ENCODE results near the gene FANCM. TPM values are rescaled to one million over a fixed set of nuclear protein-coding genes. Genes with fewer than 3 reads are reported as not detected.
"Not testable (repeated sequence)": the region's sequence is repeated elsewhere in the genome, so short reads cannot be mapped to it uniquely, and the experiment has no call there.

Gene FANCM
- total and polyA plus RNA-seq, 8 donors, result 0.92 to 15.2 (median 3.0) TPM

- H3K27ac ChIP-seq, result no peak overlapping the region
- intact Hi-C loops (cut with DNase I; ENCODE audit: low total_unique reads), result no loop called here
- 93 to 100% (median 97%) methylated on average over 6 of the region's 6 CpGs for WGBS, 5 donors
- H3K9me3 ChIP-seq, result no peaks in the 10 kb centered on the region
- peaks cover 0 to 4% (median 0%) of the 10 kb centered on the region in 4 donors for H3K36me3 ChIP-seq
- no peak for DNase-seq
- H3K4me1 ChIP-seq, result peaks cover 19 to 32% (median 22%) of the 10 kb centered on the region in 4 donors
- H3K4me3 ChIP-seq, result no peak overlapping the region
- no peak for TF ChIP-seq CTCF (IDR thresholded peaks at IDR 0.05)
- no peak for TF ChIP-seq POLR2A (IDR thresholded peaks at IDR 0.05)
- no peak for TF ChIP-seq EP300 (IDR thresholded peaks at IDR 0.05)
- no peak for TF ChIP-seq POLR2AphosphoS5 (IDR thresholded peaks at IDR 0.05)
- H3K27me3 ChIP-seq, result no peaks in the 10 kb centered on the region
These were observed 5.0 kb downstream of the FANCM start for GRCh38 chr14:45140661-45141187.

GRCh38 chr14:45142083-45142482 lies 6.4 kb downstream of the FANCM start:
- H3K27ac ChIP-seq; H3K27me3 ChIP-seq; H3K36me3 ChIP-seq; H3K4me3 ChIP-seq; H3K9me3 ChIP-seq; intact Hi-C loops (cut with DNase I; ENCODE audit: low total_unique reads); DNase-seq: not testable (repeated sequence)
- H3K4me1 ChIP-seq, result peaks cover 8 to 21% (median 10%) of the 10 kb centered on the region in 4 donors
- WGBS, 5 donors, result 83 to 97% (median 89%) methylated on average over 8 of the region's 8 CpGs

- intact Hi-C loops (cut with DNase I; ENCODE audit: low total_unique reads), result no loop called here
- no peak for DNase-seq
- no peaks in the 10 kb centered on the region for H3K9me3 ChIP-seq
- H3K27ac ChIP-seq, result no peak overlapping the region
- TF ChIP-seq CTCF (IDR thresholded peaks at IDR 0.05) (no peak), POLR2AphosphoS5 (IDR thresholded peaks at IDR 0.05) (no peak), POLR2A (IDR thresholded peaks at IDR 0.05) (no peak), EP300 (IDR thresholded peaks at IDR 0.05) (no peak)
- no peak overlapping the region for H3K4me3 ChIP-seq
- H3K4me1 ChIP-seq, result no peaks in the 10 kb centered on the region
- no peaks in the 10 kb centered on the region for H3K27me3 ChIP-seq
- peaks cover 0 to 4% (median 3%) of the 10 kb centered on the region in 4 donors for H3K36me3 ChIP-seq
These were observed 8.9 kb downstream of the FANCM start for GRCh38 chr14:45144658-45145057.

- Histone ChIP-seq H3K27me3 (no peaks in the 10 kb centered on the region), H3K4me3 (no peak overlapping the region), H3K9me3 (no peaks in the 10 kb centered on the region), H3K27ac (no peak overlapping the region), H3K4me1 (no peaks in the 10 kb centered on the region), H3K36me3 (peaks cover 0 to 6% (median 3%) of the 10 kb centered on the region in 4 donors)
- DNase-seq, result no peak
- 89 to 95% (median 90%) methylated on average over 3 of the region's 3 CpGs for WGBS, 5 donors
- TF ChIP-seq CTCF (IDR thresholded peaks at IDR 0.05) (no peak), POLR2A (IDR thresholded peaks at IDR 0.05) (no peak), POLR2AphosphoS5 (IDR thresholded peaks at IDR 0.05) (no peak), EP300 (IDR thresholded peaks at IDR 0.05) (no peak)
- intact Hi-C loops (cut with DNase I; ENCODE audit: low total_unique reads), result no loop called here
These were observed 9.5 kb downstream of the FANCM start for GRCh38 chr14:45145214-45145613.

- Histone ChIP-seq H3K4me1 (no peaks in the 10 kb centered on the region), H3K27me3 (no peaks in the 10 kb centered on the region), H3K4me3 (no peak overlapping the region), H3K27ac (no peak overlapping the region), H3K9me3 (no peaks in the 10 kb centered on the region), H3K36me3 (peaks cover 0 to 7% (median 6%) of the 10 kb centered on the region in 4 donors)
- DNase-seq, result no peak
- 92 to 97% (median 93%) methylated on average over 3 of the region's 3 CpGs for WGBS, 5 donors
- no peak for TF ChIP-seq EP300 (IDR thresholded peaks at IDR 0.05)
- TF ChIP-seq POLR2A (IDR thresholded peaks at IDR 0.05), result no peak
- no peak for TF ChIP-seq POLR2AphosphoS5 (IDR thresholded peaks at IDR 0.05)
- TF ChIP-seq CTCF (IDR thresholded peaks at IDR 0.05), result no peak
- intact Hi-C loops (cut with DNase I; ENCODE audit: low total_unique reads), result no loop called here
These were observed 13.9 kb downstream of the FANCM start for GRCh38 chr14:45149602-45150001.
